ENCODE results near the gene FETUB.

DNA sequence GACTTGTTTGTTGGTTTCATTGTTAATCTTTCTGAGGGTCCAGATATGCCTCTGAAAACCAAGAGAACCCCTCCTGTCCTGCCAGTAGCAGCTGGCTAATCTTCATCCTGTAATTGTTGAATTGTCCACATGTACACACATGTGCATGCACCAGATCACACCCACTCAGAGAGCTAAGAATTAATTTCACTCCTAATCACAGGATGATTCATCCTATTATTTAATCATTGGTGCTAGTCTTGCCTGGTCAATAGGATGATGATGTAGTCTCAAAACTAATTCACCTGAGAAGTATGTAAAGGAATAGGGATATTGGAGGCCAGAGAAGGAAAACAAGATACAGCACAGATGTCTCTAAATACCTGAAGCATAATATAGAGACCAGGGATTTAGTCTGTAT is 35.1 kb upstream of the FETUB start:
- TF ChIP-seq, protein P1, sequence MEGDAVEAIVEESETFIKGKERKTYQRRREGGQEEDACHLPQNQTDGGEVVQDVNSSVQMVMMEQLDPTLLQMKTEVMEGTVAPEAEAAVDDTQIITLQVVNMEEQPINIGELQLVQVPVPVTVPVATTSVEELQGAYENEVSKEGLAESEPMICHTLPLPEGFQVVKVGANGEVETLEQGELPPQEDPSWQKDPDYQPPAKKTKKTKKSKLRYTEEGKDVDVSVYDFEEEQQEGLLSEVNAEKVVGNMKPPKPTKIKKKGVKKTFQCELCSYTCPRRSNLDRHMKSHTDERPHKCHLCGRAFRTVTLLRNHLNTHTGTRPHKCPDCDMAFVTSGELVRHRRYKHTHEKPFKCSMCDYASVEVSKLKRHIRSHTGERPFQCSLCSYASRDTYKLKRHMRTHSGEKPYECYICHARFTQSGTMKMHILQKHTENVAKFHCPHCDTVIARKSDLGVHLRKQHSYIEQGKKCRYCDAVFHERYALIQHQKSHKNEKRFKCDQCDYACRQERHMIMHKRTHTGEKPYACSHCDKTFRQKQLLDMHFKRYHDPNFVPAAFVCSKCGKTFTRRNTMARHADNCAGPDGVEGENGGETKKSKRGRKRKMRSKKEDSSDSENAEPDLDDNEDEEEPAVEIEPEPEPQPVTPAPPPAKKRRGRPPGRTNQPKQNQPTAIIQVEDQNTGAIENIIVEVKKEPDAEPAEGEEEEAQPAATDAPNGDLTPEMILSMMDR (IDR thresholded peaks at IDR 0.05; ENCODE audit: extremely low read depth in 1 of 2, insufficient read depth in 1 of 2, low read depth in 1 of 2, low read length in 2 of 2): no peak
- no peak for TF ChIP-seq JUN (IDR thresholded peaks at IDR 0.05; ENCODE audit: borderline replicate concordance, insufficient read depth, insufficient read length, low read depth)
- no peak for TF ChIP-seq POLR2A (IDR thresholded peaks at IDR 0.05; ENCODE audit: low read depth, low read length)
- no peak for TF ChIP-seq POLR2AphosphoS5 (IDR thresholded peaks at IDR 0.05; ENCODE audit: insufficient read depth, low read depth, low read length)

Measured in endothelial cell of umbilical vein (primary cell).